C4-2B (cell line): Measurements from ENCODE around the gene PPARG.

Experiments used
- H3K27ac ChIP-seq: fragments of 450-650 bp; 2 replicates; pipeline ENCODE4 v1.5.1; 2017
- CTCF ChIP-seq: fragments of 450-650 bp; conservative IDR thresholded peaks from 2 replicates; pipeline ENCODE4 v1.5.1; 2017; ENCODE audit warnings: mild to moderate bottlenecking
- ZFX ChIP-seq: fragments of 450-650 bp; IDR thresholded peaks from 2 replicates; pipeline ENCODE4 v1.6.1; 2017

Gene PPARG

GRCh38 chr3:12462159-12462947 is 173.5 kb downstream of the PPARG start:
- H3K27ac ChIP-seq: no peak overlapping the region
- TF ChIP-seq ZFX: no peak
- TF ChIP-seq CTCF: no peak

- H3K27ac ChIP-seq: no peak overlapping the region
- TF ChIP-seq CTCF (no peak), ZFX (no peak)
Observed at GRCh38 chr3:12463686-12464085, 174.8 kb downstream of the PPARG start.

- H3K27ac ChIP-seq: no peak overlapping the region
- TF ChIP-seq ZFX (no peak), CTCF (no peak)
Observed at GRCh38 chr3:12464181-12464580, 175.3 kb downstream of the PPARG start.

- no peak for TF ChIP-seq CTCF
- no peak for TF ChIP-seq ZFX
- H3K27ac ChIP-seq: no peak overlapping the region
Observed at GRCh38 chr3:12465151-12465835, 176.4 kb downstream of the PPARG start.

- H3K27ac ChIP-seq: no peak overlapping the region
- TF ChIP-seq CTCF: no peak
Observed at GRCh38 chr3:12465836-12466225, 177.0 kb downstream of the PPARG start.

- H3K27ac ChIP-seq: no peak overlapping the region
- no peak for TF ChIP-seq ZFX
Observed at GRCh38 chr3:12467746-12468145, 178.9 kb downstream of the PPARG start.

- no peak overlapping the region for H3K27ac ChIP-seq
- TF ChIP-seq CTCF (no peak), ZFX (no peak)
Observed at GRCh38 chr3:12468276-12468675, 179.4 kb downstream of the PPARG start.
